K562 (cell line): Measurements from ENCODE around the gene METTL24.

Source experiments
- EZH2 ChIP-seq: IDR thresholded peaks from 2 replicates; pipeline ENCODE4 v1.6.1; 2012; ENCODE audit warnings: low read depth, mild to moderate bottlenecking, inconsistent platforms, low read length, borderline replicate concordance
- HNRNPL ChIP-seq: fragments of 200-400 bp; formaldehyde crosslinking; IDR thresholded peaks from 2 replicates; pipeline ENCODE4 v1.6.1; 2017; ENCODE audit warnings: low read depth, mild to moderate bottlenecking, low read length
- NR2F6 ChIP-seq: fragments of 450-650 bp; formaldehyde crosslinking; IDR thresholded peaks from 2 replicates; pipeline ENCODE4 v1.4.0; 2020; ENCODE audit warnings: mild to moderate bottlenecking
- POLR2A ChIP-seq: fragments of 450-650 bp; conservative IDR thresholded peaks from 2 replicates; pipeline ENCODE4 v1.6.1; 2016
- TF ChIP-seq, protein P1 (sequence below): sonication (generic); formaldehyde crosslinking; IDR thresholded peaks from 2 replicates; pipeline ENCODE4 v1.9.0; 2022; ENCODE audit warnings: mild to moderate bottlenecking, missing genetic modification reagents
- TF ChIP-seq, protein P2 (sequence below), 3 experiments: IDR thresholded peaks in 2 of 3; conservative IDR thresholded peaks in 1 of 3; 2 replicates each; pipeline ENCODE4 v1.5.1; 2011 to 2012; ENCODE audit warnings: low read length in 3 of 3, mild to moderate bottlenecking in 3 of 3, control low read depth in 2 of 3, improper control_type of control experiment in 1 of 3, inconsistent platforms in 1 of 3, low read depth in 1 of 3, mixed read lengths in 1 of 3, moderate library complexity in 1 of 3; ENCODE audit not compliant: insufficient read depth in 2 of 3

DNA sequence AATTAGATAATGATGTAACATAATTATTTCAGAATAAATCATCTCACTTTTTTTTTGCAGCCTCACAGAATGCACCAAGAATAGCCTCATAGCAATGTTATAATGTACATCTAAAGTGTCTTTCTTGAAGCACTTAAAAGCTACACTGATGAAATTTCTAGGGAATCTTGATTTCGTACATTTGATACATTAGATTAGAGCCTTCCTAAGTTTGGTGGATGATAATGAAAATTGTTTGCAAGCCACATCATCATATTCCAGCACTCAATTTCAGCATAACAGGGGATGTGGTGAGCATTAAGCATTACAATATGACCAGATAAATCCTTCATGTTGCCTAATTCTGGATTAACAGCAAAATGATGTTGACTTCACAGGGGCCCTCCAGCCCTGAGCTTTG lies 9.7 kb upstream of the METTL24 start:
- TF ChIP-seq EZH2, result no peak
- TF ChIP-seq, protein P1, sequence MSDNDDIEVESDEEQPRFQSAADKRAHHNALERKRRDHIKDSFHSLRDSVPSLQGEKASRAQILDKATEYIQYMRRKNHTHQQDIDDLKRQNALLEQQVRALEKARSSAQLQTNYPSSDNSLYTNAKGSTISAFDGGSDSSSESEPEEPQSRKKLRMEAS (CRISPR knock-in tag), result no peak
- TF ChIP-seq, protein P2, sequence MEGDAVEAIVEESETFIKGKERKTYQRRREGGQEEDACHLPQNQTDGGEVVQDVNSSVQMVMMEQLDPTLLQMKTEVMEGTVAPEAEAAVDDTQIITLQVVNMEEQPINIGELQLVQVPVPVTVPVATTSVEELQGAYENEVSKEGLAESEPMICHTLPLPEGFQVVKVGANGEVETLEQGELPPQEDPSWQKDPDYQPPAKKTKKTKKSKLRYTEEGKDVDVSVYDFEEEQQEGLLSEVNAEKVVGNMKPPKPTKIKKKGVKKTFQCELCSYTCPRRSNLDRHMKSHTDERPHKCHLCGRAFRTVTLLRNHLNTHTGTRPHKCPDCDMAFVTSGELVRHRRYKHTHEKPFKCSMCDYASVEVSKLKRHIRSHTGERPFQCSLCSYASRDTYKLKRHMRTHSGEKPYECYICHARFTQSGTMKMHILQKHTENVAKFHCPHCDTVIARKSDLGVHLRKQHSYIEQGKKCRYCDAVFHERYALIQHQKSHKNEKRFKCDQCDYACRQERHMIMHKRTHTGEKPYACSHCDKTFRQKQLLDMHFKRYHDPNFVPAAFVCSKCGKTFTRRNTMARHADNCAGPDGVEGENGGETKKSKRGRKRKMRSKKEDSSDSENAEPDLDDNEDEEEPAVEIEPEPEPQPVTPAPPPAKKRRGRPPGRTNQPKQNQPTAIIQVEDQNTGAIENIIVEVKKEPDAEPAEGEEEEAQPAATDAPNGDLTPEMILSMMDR (IDR thresholded peaks at IDR 0.05 in 2 of 3, conservative IDR thresholded peaks at IDR 0.05 in 1 of 3; ENCODE audit: insufficient read depth in 2 of 3, low read depth in 1 of 3, low read length in 3 of 3), result no peak
- no peak for TF ChIP-seq POLR2A
- TF ChIP-seq NR2F6 (CRISPR knock-in tag), result no peak
- no peak for TF ChIP-seq HNRNPL
